Astrocyte of the cerebellum (primary cell): ENCODE measurements around the gene C2orf78.
"Not testable (repeated sequence)": the region's sequence is repeated elsewhere in the genome, so short reads cannot be mapped to it uniquely, and the experiment has no call there.

Experiments used
- DNase-seq: peaks from one replicate; pipeline ENCODE4 v3.0.0-alpha.2; 2011; ENCODE audit warnings: low read depth
- H3K4me3 ChIP-seq: 2 replicates; pipeline ENCODE4 v1.5.1; 2011; ENCODE audit warnings: mild to moderate bottlenecking, low read depth, low read length, moderate library complexity
- in situ Hi-C: cut with HindIII; loops from 2 replicates; pipeline ENCODE4 v1.10.0; 2017; ENCODE audit warnings: low sequenced_read_pairs
- TF ChIP-seq, protein P1 (sequence below): IDR thresholded peaks from 2 replicates; pipeline ENCODE4 v1.5.1; 2012; ENCODE audit warnings: low read length, low read depth, moderate library complexity, mild to moderate bottlenecking; ENCODE audit errors: missing control alignments

C2orf78 gene, protein sequence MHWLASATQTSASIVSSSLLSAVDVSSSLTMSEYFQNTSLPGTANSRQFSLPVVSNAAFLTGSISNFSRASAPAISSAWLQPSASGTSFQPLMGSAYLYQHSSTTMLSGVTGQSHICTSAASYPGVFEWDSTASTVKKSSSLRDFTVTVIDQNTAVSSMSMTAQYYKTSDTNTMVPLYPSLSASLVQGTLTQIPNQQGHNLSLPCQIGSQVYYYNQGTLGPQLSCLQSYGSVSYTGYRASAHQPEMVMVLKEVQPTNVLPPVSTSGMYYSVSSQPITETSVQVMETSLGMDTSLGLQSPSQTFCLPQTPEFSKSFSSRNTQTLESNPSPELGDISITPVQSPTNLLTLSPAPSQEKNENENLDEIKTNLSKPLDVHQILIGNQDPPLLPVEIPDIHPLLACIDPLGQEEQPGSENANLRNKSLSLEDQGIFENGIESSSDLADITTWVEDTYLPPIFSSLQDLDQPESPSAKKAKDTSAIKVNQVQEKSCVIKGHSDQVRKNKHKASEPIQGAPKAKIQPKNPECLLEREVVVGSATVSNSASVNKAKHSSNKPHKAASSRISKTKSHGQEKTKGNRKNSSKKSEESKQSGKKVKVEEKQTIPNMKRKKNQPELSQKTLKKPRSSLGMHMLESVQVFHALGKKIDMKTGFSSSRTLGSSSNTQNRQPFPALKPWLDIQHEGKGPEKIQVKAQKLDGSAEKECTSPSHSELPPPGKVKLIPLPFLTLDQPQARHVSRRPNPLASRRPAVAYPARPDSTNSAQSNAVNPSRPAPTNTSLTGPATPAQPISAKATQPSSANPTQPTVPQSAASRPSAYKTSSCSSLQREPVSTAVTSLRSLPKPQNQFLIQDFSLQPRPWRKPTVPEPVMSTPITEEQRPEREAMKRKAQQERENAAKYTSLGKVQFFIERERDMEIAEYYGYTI

DNA sequence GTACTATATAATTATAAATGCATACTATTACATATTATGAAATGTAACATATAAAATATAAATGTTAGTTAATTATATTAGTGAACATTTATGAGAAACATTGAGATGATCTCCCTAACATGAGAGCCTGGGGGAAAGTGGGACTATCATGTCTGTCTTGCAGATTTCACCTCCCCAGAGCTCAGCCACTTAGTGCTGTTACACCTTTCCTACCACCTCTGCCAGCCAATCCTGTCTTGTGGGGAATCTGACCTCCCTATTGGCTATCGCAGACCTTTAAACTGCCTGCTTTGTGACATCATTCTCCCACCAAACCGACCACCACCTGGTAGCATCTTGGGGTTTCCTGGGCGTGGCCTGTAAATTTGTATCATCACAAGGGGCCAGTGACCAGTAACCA is at the start of gene C2orf78:
C2orf78 (plus strand) TSS at position 301 of the 400 bp plus-strand sequence. CDS start 127 bp downstream, outside the sequence.
- DNase-seq, H3K4me3 ChIP-seq, in situ Hi-C loops: not testable (repeated sequence)

DNA sequence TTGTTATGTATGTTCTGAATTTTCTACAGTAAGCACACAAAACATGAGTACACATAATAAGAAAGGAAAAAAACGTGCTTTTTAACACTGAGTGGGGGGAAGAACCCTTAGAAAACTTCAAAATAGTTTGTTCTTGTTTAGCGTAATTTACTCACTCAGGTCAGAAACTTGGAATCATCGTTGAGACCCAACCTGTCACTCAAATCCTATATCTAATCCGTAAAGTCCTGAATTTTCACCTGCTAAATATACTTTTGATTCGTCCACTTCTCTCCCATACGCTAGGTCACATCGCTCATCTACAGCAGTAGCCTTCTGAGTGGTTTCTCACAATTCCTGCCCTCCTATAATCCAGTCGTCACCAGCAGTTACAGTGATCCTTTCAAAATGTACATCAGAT is 47.6 kb upstream of the C2orf78 start:
- in situ Hi-C loops: no loop called here

DNA sequence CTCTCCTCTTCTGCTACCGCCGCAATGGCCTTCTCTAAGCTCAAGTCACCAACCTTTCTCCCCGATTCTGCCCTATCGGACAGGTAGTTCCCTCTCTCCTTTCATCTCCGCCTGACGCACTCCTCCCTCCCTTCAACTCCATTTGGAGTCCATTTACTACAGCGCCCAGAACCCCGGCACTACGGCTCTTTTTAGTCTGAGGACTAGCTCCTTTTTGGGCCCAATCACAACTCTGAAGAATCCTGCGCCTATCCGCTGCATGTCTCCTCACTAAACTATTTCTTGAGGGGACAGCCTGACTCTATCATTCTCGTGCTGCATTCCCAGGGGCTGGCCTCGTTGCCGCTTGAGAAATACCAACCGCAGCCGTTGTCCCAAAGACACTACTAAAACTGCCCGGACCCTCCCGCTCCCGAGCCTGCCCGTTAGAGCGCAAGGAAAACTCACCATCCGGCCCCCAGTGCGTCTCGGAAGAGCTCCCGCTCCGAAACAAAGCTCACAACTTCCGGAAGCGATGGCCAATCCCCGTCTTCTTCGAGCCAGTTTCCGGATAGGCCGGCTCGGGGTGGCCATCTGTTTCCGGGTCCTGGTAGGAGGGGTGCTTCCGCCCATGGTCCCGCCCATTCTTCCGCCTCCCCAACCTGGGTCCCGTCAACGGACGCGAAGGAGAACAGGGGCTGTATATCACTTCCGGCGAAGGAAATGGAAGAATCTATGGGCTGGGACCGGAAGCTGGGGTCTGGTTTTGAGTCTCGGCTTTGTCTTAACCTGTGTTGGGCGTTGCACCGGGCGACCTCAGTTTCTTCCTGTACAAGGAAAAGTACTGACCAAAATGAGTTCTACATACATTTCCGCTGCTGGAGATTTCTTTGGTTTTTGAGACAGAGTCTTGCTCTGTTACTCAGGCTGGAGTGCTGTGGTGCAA is 46.9 kb upstream of the C2orf78 start, which contains the start of gene TPRKB:
TPRKB (minus strand) TSS at position 491 of the 925 bp plus-strand sequence. CDS start 2,776 bp downstream, outside the sequence.
- TF ChIP-seq, protein P1, sequence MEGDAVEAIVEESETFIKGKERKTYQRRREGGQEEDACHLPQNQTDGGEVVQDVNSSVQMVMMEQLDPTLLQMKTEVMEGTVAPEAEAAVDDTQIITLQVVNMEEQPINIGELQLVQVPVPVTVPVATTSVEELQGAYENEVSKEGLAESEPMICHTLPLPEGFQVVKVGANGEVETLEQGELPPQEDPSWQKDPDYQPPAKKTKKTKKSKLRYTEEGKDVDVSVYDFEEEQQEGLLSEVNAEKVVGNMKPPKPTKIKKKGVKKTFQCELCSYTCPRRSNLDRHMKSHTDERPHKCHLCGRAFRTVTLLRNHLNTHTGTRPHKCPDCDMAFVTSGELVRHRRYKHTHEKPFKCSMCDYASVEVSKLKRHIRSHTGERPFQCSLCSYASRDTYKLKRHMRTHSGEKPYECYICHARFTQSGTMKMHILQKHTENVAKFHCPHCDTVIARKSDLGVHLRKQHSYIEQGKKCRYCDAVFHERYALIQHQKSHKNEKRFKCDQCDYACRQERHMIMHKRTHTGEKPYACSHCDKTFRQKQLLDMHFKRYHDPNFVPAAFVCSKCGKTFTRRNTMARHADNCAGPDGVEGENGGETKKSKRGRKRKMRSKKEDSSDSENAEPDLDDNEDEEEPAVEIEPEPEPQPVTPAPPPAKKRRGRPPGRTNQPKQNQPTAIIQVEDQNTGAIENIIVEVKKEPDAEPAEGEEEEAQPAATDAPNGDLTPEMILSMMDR: no peak
- in situ Hi-C loops: no loop called here
- H3K4me3 ChIP-seq: peak within 1 kb of the TSS; percentile 62
- peak; percentile 91 for DNase-seq

More for the DNA sequence above, 47.6 kb upstream of the C2orf78 start:
- H3K4me3 ChIP-seq: peak overlapping the region; percentile 62
- TF ChIP-seq, protein P1: no peak
- no peak for DNase-seq

DNA sequence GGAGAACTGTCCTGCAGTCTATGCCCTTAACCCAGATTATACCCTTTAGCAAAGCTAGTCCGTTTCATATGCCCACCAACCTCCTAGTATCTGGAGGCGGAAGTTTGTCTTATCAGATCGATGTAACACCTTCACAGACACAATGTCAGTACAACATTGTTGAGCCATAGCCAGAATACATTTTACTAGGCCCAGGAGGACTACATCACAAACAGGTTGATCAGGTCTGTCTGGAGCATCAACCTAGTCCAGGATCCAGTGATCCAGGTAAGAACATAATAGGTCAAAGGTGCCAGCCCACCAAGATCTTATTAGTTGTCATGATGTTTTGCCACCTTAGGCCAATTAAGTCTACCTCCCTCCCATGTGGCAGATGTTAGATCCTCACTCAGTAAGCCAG is 44.9 kb upstream of the C2orf78 start:
- H3K4me3 ChIP-seq: no peak overlapping the region
- no peak for DNase-seq
- in situ Hi-C loops: no loop called here
- TF ChIP-seq, protein P1: no peak

DNA sequence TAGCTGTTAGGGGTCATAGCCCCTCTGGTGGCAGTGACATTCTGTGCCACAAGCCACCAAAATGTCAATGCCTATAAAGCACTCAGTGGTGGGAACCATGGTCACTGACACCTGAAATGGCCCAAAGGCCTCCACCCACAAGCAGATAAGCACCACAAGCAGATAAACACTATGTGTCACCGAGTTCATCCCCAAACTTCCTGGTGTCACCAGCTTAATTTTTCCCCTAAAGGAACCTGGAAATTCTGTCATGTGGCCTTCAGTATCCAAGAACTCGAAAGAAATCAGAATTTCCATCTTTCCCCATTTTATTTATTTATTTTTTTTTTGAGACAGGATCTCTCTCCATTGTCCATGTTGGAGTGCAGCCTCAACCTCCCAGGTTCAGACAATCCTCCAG is 43.2 kb upstream of the C2orf78 start:
- in situ Hi-C loops: no loop called here

More for the DNA sequence above, 43.2 kb upstream of the C2orf78 start:
- TF ChIP-seq, protein P1: no peak
- no peak for DNase-seq
- no peak overlapping the region for H3K4me3 ChIP-seq
